ENCODE data around the gene PHLDA1.

PHLDA1 gene

DNA sequence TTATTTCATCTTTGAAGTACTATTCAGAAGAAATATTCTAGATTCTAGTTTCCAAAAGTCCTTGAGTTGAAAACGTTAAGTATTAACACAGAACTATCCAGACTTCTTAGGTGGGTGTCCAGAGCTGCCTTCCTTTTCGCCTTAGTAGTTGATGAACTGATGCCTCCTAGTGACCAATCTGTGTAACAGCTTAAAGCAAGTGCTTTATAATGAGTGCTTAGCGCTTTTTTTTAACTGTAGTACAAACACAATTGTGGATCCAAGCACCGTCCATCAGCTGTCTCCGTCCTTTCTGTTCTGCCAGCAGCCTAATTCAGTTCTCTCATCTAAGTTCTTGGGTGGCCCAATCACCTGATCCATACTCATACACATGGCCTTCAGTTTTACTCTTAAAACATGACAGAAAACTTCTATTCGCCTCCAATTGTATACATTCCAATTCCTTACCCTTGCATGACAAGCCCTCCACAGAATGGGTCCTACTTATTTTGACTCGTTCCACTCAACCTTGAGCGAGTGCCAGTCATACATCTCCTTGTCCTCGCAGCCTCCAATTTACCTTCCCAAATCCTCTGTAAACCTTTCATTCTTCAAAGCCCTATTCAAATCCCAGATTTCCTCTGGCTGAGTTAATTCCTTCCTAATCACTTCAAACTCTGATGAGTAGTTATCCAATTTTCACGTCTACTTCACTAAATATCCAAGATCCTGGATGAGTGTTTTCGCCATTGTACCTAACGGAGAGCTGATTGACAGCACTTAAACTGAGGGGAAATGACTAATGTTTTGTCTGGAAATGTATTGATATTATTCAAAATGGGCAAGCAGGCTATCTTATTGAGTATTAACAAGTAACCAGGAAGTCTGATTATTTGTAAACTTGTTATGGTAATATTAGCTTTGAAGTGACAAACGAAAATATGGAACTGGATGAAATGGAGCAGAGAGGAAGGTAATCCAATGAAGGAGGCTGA lies 5.8 kb upstream of the PHLDA1 start:
- DNase-seq (ENCODE audit: low read depth) = peak; percentile 40

DNA sequence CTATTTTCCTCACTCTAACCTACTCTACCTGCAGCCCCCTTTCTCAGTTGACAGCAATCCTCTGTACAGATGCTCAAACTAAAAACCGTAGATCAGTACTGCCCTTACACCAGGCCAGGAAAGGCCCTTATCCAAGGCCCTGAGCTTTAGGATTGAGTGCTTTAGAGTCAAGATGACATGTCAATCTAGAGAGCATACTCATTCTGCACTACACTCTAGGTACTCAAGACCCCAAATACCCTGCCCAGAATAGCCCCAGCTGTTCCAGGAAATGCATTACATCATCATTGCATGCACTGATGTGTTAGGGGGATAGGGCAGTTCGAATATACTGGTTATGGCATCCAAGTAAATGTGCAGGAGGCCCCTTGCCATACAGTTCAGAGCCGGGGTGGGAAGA lies 3.5 kb upstream of the PHLDA1 start:
- no peak for DNase-seq (ENCODE audit: low read depth)

DNA sequence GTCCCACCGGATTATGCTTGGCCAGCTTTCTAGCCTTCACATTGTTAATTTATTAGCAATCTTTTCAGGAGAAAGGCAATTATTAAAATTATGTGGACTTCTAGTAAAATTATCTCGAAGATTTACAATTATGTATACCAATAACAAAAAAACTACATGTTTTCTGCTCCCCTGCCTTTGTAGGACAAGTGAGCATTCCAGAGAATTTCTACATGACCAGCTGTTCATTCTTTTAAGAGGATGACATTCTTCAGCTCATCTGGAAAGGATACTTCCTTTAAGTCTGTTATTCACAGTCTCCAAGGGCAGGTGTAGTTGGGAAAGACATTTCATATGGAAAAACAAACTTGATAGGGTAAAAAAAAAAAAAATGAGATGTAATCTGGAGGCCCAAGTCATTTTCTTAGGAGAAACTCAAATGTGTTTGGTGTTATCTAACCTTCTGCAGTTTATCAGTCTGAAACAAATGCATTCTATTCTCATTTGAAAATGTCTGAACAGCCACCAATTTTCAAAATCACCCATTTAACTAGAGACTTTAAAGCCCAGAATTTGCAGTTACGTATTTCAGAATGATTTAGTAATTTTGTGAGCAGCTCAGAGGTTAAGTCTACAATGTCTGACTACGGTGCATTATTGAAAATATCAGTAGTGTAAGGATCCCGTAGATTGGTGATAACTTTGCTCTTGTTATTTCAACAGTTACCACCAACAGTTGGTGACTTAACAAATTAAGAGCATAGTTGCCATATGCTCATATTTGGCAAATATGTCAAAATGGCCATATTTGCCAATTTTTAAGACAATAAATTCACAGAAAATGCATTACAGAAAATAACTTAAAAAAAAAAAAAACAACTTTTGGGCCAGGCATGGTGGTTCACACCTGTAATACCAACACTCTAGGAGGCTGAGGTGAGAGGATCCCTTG lies 1.8 kb upstream of the PHLDA1 start:
- DNase-seq (ENCODE audit: low read depth) = no peak

DNA sequence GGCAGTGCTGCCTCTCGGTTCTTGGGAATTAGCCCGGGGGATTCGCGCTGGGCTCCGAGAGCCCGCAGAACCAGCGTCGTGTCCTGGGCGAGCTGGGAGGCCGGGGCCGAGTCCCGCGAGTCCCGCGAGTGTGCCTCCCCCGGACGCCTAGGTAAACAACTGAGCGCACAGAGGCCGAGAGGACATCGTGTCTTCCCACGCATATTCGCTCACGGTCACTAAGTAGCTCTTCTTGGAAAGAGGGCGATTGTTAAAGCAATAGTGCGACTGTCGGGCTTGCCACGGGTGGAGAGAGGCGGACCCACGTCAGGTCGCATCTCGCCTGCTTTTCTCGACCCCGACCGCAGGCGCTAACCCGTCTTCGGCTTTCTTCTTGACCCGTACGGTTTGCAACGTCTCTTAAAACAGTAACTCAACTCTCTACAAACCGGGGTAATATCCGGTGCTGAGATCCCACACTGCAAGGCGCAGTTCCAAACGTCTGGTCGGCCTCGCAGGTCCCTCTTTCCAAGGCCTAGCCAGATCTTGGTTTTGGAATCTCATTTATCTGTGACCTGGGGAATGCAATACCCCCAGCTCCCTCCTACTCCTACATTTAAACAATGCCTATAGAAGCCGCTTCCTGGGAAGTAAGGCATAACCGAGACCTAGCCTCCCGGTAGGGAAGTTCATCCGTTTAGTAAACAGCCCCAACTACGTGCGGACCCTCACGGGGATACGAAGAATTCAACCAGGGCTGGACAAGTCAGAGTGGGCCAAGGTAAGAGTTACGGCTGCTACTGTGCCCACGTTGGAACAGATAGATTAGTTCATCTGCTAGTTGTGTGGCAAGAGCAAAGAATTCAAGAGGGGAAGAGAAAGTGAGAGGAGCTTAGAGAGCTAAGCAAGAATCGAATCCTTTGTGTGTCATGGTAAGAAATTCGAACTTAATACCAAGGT lies 736 bp upstream of the PHLDA1 start:
- DNase-seq (ENCODE audit: low read depth) = no peak

- no peak for DNase-seq (ENCODE audit: low read depth)
Observed at GRCh38 chr12:76031081-76031413, 529 bp downstream of the PHLDA1 start.

GRCh38 chr12:76030341-76031080 lies 1.1 kb downstream of the PHLDA1 start:
- no peak for DNase-seq (ENCODE audit: low read depth)

GRCh38 chr12:76029982-76030340 lies 1.6 kb downstream of the PHLDA1 start:
- DNase-seq (ENCODE audit: low read depth) = no peak

DNA sequence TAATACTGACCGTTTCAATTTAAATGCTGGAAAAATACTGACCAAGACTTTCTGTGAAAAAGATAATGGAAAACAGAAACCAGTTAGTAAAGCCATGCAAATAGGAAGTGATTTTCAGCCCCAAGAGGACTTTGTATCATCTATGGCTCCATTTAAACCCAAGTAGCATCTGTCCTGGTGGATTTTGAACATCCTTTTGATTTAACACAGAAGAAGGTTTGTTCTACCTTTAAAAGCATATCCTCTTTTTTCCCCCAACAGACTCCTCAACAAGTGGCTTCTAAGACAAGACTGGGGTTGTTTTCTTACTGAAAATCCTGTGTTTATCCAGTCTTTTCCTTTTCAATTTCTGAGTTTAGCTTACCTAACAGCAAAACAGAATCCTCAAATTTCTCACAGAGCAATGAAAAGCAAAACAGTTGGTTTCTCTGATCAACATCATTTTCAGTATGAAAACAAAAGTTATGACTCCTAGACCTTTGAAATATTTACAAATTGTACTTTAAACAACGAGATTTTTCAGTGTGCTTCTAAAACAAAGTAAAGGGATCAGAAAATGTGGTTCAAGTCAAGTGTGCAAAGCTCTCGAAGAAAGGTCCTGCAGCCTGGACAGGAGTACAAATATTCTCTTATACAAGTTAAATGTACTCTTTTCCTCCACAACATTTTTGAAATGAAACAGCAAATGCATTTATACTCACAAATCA lies 2.9 kb downstream of the PHLDA1 start:
- DNase-seq (ENCODE audit: low read depth) = no peak

DNA sequence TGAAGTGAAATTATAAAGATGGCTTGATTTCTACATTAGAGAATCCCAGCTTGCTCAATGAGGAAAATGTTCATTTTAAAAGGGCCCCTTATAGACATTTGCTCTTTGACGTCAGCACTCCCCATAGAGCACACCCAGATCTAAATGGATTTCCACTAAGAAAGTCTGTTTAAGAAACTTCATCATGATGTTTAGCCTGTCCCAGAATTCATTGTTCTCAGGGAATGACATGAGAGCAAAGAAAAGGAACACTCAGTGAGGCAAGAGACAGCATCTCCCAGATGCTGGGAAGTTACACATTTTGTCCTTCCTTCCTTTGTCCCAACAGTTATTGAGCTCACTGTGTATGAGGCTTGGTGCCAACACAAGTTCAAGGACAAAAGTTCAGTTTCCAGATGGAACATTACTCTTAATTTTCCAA lies 4.9 kb downstream of the PHLDA1 start:
- DNase-seq (ENCODE audit: low read depth) = no peak

GRCh38 chr12:76025601-76026575 lies 5.7 kb downstream of the PHLDA1 start:
- no peak for DNase-seq (ENCODE audit: low read depth)

GRCh38 chr12:76024942-76025600 lies 6.5 kb downstream of the PHLDA1 start:
- DNase-seq (ENCODE audit: low read depth) = no peak

DNA sequence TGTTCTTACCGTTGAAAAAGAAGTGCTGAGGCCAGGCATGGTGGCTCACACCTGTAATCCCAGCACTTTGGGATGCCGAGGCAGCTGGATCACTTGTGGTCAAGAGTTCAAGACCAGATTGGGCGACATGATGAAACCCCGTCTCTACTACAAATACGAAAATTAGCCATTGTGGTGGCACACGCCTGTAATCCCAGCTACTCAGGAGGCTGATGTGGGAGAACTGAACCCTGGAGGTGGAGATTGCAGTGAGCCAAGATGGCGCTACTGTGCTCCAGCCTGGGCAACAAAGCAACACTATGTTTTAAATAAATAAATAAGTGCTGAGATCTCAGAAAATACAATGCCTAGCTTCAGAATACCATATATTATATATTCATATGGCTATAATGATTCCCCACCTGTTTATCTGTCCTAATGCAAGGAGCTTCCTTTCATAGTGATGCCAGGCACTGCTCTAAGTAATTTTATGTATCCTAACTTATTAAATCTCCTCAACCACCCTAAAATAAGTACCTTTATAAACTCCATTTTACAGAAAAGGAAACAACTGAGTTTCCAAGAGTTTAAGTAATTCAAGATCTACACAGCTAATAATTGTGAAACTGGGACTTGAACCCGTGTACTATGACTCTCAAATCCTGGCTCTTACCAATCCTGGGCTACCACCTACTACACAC lies 7.3 kb downstream of the PHLDA1 start:
- DNase-seq (ENCODE audit: low read depth) = no peak

DNA sequence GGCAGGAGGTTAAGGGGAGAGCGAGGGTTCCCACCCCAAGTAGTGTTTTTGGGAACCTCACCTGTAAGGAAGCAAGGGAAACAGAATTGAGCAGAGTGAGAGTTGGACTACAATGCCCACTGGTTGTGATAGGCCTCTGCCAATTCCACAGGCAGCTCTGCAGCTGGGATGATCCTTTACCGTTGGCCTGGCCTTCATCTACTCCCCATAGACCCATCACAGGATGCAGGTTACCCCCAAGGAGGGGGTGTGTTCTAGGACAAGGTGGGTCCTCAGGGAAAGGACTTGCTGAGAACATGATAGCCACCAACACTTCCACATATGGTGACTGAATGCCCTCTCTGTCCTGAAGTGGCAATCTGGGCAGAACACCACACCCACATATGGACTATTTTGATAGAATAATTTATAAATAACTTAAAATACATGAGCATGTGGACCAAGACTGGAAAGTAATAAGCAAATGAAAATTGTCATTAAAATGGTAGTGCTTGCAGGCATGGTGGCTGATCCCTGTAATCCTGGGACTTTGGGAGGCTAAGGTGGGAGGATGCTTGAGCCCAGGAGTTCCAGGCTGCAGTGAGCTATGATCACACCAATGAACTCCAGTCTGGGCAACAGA lies 8.4 kb downstream of the PHLDA1 start:
- no peak for DNase-seq (ENCODE audit: low read depth)

- DNase-seq (ENCODE audit: low read depth) = no peak
Observed at GRCh38 chr12:76022506-76022905, 9.1 kb downstream of the PHLDA1 start.

GRCh38 chr12:76020731-76021672 lies 10.6 kb downstream of the PHLDA1 start:
- no peak for DNase-seq (ENCODE audit: low read depth)

DNA sequence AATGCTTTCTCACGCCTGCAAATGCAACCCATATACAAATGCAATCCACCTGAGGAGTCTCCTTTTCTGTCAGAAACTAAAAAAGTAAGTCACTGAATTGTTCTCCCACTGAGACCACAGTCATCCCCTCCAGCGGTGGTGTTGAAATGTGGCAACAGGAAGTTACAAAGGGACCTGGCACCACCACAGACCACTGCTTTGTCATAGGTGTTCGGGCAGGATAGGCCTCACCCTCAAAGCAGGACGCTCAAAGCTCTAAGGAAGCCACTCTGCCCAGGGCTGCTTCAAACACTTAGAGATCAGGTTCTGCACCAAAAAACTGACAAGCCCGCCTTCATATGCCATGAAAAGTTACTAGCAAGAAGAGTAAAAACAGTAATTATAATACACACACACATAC lies 11.3 kb downstream of the PHLDA1 start:
- no peak for DNase-seq (ENCODE audit: low read depth)

GRCh38 chr12:76018672-76019071 lies 12.9 kb downstream of the PHLDA1 start:
- no peak for DNase-seq (ENCODE audit: low read depth)
